Activated CD8-positive, alpha-beta memory T cell treated with anti-CD3 and anti-CD28 coated beads for 4 hours (primary cell): ENCODE results near the gene CHMP3.
"Not testable (repeated sequence)": the region's sequence is repeated elsewhere in the genome, so short reads cannot be mapped to it uniquely, and the experiment has no call there.

Experiments used
- DNase-seq, 2 donors: peaks; one replicate each; pipeline ENCODE4 v3.0.0-alpha.2; 2020; ENCODE audit warnings: low read depth in 2 of 2

The CHMP3 gene

DNA sequence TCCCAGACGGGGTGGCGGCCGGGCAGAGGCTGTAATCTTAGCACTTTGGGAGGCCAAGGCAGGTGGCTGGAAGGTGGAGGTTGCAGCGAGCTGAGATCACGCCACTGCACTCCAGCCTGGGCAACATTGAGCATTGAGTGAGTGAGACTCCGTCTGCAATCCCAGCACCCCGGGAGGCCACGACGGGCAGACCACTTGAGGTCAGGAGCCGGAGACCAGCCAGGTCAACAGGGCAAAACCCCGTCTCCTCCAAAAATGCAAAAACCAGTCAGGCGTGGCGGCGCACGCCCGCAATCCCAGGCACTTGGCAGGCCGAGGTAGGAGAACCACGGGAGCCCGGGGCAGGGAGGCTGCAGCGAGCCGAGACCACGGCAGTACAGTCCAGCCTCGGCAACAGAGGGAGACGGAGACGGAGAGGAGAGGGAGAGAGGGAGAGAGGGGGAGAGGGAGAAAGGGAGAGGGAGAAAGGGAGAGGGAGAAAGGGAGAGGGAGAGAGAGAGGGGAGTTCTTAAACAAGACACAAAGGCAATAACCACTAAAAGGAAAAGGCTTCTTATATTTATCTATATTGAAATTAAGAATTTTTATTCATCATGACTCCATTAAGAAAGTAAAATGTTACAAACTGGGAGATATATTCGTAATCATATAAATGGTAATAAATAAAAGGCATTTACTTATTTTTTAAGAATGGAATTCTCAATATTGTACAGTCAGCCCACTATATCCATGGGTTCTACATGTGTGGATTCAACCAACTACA, 13.1 kb downstream of the CHMP3 start:
- not testable (repeated sequence) for DNase-seq

DNA sequence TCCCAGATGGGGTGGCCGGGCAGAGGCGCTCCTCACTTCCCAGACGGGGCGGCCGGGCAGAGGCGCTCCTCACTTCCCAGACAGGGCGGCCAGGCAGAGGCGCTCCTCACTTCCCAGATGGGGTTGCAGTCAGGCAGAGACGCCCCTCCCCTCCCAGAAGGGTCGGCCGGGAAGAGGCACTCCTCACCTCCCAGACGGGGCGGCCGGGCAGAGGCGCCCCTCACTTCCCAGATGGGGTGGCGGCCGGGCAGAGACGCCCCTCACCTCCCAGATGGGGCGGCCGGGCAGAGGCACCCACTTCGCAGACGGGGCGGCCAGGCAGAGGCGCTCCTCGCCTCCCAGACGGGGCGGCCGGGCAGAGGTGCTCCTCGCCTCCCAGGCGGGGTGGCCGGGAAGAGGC, 13.8 kb downstream of the CHMP3 start:
- not testable (repeated sequence) for DNase-seq

DNA sequence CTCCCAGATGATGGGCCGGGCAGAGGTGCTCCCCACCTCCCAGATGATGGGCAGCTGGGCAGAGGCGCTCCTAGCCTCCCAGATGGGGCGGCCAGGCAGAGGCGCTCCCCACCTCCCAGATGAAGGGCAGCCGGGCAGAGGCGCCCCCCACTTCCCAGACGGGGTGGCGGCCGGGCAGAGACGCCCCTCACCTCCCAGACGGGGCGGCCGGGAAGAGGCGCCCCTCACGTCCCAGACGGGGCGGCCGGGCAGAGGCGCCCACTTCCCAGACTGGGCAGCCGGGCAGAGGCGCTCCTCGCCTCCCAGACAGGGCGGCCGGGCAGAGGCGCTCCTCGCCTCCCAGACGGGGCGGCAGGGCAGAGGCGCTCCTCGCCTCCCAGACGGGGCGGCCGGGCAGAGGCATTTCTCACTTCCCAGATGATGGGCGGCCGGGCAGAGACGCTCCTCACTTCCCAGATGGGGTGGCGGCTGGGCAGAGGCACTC, 14.3 kb downstream of the CHMP3 start:
- not testable (repeated sequence) for DNase-seq

DNA sequence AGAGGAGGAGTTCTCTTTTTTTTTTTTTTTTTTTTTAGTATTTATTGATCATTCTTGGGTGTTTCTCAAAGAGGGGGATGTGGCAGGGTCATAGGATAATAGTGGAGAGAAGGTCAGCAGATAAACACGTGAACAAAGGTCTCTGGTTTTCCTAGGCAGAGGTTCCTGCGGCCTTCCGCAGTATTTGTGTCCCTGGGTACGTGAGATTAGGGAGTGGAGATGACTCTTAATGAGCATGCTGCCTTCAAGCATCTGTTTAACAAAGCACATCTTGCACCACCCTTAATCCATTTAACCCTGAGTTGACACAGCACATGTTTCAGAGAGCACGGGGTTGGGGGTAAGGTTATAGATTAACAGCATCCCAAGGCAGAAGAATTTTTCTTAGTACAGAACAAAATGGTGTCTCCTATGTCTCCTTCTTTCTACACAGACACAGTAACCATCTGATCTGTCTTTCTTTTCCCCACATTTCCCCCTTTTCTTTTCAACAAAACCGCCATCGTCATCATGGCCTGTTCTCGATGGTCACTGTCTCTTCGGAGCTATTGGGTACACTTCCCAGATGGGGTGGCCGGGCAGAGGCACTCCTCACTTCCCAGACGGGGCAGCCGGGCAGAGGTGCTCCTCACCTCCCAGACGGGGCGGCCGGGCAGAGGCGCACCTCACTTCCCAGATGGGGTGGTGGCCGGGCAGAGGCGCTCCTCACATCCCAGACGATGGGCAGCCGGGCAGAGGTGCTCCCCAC, 14.9 kb downstream of the CHMP3 start:
- not testable (repeated sequence) for DNase-seq

DNA sequence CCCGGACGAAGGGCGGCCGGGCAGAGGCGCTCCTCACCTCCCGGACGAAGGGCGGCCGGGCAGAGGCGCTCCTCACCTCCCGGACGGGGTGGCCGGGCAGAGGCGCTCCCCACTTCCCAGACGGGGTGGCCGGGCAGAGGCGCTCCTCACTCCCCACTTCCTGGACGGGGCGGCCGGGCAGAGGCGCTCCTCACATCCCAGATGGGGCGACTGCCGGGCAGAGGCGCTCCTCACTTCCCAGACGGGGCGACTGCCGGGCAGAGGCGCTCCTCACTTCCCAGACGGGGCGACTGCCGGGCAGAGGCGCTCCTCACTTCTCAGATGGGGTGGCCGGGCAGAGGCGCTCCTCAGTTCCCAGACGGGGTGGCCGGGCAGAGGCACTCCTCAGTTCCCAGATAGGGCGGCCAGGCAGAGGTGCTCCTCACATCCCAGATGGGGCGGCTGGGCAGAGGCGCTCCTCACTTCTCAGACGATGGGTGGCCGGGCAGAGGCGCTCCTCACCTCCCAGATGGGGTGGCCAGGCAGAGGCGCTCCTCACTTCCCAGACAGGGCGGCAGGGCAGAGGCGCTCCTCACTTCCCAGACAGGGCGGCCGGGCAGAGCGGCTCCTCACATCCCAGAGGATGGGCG, 17.8 kb downstream of the CHMP3 start:
- not testable (repeated sequence) for DNase-seq

DNA sequence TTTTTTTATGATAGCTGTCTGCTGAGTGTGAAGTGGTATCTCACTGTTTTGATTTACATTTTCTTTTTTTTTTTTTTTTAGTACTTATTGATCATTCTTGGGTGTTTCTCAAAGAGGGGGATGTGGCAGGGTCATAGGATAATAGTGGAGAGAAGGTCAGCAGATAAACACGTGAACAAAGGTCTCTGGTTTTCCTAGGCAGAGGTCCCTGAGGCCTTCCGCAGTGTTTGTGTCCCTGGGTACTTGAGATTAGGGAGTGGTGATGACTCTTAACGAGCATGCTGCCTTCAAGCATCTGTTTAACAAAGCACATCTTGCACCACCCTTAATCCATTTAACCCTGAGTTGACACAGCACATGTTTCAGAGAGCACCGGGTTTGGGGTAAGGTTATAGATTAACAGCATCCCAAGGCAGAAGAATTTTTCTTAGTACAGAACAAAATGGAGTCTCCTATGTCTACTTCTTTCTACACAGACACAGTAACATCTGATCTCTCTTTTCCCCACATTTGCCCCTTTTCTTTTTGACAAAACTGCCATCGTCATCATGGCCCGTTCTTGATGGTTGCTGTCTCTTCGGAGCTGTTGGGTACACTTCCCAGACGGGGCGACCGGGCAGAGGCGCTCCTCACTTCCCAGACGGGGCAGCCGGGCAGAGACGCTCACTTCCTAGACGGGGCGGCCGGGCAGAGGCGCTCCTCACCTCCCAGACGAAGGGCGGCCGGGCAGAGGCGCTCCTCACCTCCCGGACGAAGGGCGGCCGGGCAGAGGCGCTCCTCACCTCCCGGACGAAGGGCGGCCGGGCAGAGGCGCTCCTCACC, 18.8 kb downstream of the CHMP3 start:
- not testable (repeated sequence) for DNase-seq

DNA sequence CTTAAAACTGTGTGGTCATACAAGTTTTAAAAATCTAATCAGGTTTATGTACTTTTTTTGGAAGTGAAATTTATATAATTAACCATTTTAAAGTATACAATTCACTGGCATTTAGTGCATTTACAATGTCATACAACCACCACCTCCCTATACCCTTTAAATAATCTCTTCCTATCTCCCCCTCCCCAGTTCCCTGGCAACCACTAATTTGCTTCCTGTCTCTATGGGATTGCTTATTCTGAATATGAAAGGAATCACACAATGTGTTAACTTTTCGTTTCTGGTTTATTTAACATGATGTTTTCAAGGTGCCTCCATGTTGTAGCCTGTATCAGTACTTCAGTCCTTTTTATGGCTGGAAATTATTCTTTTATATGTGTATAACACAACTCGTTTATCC, 19.4 kb downstream of the CHMP3 start:
- no peak for DNase-seq

DNA sequence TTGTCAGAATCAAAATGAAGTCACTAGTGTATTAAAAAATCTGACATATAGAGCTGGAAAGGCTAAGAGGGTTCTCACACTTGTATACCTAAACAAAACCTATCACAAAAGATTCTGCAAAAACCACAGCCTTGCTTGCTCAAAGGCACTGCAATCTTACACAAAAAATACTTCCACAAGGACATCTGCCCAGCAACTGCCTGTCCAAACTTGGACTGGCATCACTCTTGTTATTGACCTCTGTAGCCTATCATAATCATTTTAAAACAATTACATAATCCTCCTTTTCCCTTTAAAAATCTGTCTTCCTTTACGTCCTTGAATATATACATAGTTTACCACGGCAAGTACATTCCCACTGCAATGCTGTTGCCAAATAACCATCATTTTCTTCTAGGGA, 19.9 kb downstream of the CHMP3 start:
- no peak for DNase-seq

DNA sequence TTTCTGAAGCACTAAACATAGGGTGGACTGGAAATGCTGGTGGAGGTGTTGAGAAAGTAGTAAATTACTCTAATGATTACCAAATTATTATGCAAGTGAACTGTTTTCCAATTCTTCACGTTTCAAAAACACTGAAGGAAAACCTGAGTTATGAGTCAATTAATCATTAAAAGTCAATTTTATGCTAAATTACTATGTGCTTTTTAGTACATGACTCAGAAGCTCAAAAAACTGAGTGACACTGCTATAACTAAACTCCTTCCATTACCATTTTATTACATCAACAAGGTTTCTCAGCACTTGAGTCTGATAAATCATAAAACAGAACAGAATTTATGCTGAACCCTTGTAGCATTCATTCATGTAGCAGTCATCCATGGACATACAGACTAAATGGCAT, 20.4 kb downstream of the CHMP3 start:
- no peak for DNase-seq

DNA sequence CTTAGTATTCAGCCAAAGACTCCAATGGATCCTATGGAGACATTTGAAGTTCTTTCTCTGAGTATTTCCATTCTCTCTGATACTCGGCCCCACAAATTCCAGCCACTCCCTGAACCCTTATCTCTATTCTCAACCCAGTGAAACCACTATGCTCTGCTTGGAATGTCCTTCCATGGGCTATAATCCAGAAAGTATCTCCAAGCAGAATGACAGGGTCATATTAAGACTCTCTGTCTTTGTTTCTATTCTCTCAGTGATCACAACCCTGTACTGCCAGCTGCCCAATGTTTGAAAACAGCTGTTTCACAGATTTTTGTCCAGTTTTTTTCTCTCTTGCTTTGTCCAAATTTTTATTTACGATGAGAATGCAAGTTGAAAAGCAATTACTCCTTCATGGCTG, 21.9 kb downstream of the CHMP3 start:
- no peak for DNase-seq

DNA sequence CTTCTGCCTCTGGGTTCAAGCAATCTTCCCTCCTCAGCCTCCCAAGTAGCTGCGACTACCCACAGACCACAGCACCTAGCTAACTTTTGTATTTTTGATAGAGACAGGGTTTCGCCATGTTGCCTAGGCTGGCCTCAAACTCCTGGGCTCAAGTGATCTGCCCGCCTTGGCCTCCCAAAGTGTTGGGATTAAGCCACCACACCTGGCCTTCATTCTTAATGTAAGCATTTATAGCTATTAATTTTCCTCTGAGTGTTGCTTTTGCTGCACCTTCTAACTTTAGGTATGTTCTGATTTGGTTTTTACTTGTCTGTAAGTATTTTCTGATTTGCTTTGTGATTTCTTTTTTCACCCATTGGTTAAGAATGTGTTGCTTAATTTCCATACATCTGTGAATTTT, 29.7 kb downstream of the CHMP3 start:
- DNase-seq: no peak

DNA sequence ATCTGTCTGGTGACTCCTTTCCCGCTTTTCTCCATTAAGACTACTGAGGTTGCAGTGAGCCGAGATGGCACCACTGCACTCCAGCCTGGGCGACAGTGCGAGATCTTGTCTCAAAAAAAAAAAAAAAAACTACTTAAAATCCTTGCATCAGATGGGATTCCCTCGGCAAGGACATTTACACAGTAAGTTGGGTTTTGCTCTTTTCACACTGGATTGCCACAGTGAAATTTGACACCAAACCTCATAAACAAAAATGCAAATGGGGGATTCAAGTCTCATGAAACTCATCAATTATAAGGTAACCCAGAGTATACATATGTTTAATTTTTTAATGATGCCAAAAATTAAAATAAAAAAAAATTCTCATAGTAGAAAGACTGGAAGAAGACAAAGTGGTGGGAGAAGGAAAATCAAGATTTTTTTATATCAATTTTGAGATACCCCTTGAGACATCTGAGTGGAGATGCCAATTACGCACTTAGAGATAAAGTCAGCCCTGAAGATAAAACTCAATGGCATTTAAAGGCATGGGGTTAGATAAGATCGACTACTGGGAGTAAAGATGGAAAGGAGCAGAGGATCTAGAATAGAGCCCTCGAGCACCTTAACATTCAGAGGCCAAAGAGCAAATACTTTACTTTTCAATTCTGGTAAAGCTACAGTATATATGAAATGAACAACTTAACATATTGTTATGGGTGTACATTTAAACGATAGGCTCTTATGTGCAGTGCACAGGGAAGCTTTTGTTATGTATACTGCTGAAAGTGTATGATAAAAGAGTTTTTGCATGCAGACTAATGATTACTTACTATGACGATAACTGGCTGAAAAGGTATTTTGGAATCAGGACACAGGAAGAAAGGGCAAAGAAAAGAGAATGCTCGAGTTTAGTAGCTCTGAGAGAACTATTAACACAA, 37.6 kb downstream of the CHMP3 start:
- DNase-seq: no peak

DNA sequence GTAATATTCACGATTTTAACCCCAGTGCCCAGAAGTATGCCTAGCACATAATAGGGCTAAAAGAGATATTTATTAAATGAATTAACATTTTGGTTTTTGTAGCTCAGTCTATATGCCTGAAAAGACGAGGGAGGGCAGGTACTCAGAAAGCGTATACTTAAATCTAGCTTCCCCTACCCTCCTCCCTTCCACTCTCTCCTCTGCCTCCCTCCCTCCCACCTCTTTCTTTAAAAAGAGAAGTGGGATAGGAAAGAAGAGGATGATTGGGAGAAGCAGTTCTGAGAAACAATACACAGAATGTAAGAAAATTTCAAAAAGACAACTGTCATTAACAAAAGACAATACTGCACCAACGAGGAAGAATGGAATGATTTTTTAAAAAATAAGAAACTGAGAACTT, 39.8 kb downstream of the CHMP3 start:
- DNase-seq: no peak

DNA sequence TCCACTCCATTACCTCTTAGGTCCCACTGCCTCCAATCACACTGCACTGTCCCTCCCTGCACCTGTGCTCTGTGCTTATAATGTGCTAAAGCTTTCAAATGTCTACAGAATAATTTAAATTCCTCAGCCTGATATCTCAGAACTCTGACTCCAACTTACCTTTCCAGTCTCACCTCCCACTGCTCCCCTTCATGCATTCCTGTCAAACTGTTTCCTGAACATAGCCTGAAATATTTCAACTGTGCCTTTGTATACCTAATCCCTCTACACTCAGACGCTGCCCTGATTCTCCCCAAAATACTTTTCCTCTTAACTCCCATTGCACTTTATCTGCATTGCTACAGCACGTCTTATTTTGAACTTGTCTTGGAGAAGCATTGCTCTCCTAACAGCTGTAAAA, 40.5 kb downstream of the CHMP3 start:
- no peak for DNase-seq

DNA sequence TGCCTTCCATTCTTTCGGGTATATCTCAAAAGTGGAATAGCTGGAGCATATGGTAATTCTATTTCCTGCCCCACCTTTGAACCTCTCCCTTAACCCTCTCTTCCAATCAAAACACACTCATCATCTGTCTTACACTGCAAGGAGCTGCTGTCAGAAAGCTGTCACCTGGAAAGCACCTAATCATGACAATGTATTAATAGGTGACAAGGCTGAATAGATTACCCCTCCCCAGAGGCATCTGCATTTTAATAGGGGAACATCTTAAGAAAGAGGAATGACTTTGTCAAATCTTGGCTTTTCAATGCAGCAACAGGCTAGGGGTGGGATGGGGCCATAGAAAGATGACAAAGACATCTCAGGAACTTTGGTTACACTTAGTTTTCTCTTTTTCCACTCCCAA, 41.3 kb downstream of the CHMP3 start:
- DNase-seq: no peak

DNA sequence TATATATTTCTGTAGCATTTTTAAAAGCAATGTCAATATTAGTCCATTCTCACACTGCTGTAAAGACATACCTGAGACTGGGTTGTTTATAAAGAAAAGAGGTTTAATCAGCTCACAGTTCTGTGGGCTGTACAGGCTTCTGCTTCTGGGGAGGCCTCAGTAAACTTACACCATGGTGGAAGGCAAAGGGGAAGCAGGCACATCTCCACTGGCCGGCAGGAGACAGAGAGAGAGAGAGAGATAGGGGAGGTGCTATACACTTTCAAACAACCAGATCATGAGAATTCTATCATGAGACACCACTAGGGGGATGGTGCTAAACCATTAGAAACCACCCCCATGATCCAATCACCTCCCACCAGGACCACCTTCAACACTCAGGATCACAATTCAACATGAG, 43.1 kb downstream of the CHMP3 start:
- DNase-seq: no peak

DNA sequence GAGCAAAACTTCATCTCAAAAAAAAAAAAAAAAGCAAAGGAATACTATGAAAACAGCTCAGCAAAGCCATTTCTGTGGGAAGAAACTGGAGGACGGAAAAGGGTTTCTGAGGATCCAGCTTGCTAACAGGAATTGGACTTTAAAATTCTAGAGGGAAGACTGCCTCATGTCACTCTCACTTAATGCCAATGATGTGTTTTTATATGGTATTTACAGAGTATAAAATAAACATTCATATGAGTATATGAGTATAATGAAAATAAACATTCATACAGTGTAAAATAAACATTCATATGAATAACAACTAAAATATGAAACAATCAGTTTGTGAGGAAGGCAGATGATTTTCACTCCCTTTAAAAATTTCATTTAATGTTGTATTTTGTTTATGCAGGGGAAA, 43.9 kb downstream of the CHMP3 start:
- DNase-seq: no peak

DNA sequence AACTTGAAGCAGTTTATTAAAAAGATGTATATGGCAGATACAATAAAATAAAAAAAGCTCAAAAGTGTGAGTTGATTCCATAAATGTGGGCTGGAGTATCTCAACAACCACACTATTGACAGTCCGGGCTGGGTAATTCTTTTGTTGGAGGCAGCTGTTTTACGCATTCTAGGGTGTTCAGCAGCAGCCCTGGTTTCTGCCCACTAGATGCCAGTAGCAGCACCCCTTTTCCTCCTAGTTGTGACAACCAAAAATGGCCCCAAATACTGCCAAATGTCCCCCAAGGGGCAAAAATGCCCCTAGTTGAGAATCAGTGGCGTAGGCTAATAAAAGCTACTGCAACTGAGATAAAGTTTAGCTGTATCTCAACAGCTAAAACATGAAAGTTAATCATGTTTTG, 44.8 kb downstream of the CHMP3 start:
- DNase-seq: no peak

DNA sequence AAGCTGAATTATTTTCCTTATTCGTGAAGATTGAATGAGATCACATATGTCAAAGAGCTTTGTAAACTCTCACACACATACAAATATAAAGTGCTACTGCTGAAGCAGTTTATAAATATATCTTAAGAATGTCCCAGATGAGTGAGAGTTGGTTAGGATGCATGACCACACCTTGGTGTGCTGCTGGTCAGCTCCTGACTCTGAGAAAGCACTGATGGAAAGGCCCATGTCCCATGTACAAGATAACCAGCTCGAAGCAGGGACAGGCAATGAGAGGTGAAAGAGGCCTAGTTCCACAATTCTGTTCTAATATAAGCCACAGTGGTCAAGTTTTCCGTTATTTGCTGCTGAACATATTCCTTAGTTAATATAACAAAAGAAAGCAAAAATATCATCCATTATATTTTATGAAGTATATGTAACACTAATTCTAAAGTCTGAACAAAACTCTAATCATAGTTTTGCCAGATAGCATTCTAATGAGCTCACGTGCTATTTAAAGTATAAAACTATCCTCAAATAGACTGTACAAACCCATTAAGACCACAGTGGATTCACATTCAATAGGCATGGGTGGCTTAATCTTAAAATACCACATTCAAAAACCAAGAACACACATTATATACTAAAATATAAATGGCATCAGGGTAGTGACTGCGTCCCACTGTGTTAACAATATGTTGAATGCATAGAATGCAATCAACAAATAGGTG, 49.1 kb downstream of the CHMP3 start:
- DNase-seq: no peak

DNA sequence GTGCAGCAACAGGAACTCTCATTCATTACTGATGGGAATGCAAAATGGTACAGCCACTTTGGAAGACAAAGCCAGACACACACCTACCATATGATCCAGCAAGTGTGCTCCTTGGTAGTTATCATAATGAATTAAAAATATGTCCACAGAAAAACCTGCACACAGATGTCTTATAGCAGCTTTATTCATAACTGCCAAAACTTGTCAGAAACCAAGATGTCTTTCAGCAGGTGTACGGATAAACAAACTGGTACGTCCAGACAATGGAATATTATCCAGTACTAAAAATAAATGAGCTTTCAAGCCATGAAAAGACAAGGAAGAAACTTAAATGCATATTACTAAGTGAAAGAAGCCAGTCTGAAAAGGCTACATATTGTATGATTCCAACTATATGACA, 50.4 kb downstream of the CHMP3 start:
- no peak for DNase-seq
